Measurements from ENCODE around the gene NRN1L. TPM values are rescaled to one million over a fixed set of nuclear protein-coding genes. Genes with fewer than 3 reads are reported as not detected.

NRN1L gene
- total and polyA plus RNA-seq, 7 donors: 1.1 TPM; not detected in 6

GRCh38 chr16:67853670-67854069, 31.0 kb upstream of the NRN1L start:
- no peaks in the 10 kb centered on the region for H3K36me3 ChIP-seq
- peaks cover 0 to 42% (median 35%) of the 10 kb centered on the region in 4 donors for H3K4me1 ChIP-seq
- TF ChIP-seq POLR2A (IDR thresholded peaks at IDR 0.05) (no peak), CTCF (IDR thresholded peaks at IDR 0.05) (no peak), POLR2AphosphoS5 (IDR thresholded peaks at IDR 0.05) (no peak), EP300 (IDR thresholded peaks at IDR 0.05) (no peak)
- intact Hi-C loops (cut with DNase I): no loop called here
- no peak for DNase-seq
- no peaks in the 10 kb centered on the region for H3K27me3 ChIP-seq
- 94 to 95% methylated on average over 3 of the region's 3 CpGs for WGBS, 2 donors
- no peak overlapping the region for H3K27ac ChIP-seq
- no peaks in the 10 kb centered on the region for H3K9me3 ChIP-seq
- no peak overlapping the region for H3K4me3 ChIP-seq

GRCh38 chr16:67855789-67856188, 28.9 kb upstream of the NRN1L start:
- intact Hi-C loops (cut with DNase I): no loop called here
- H3K9me3 ChIP-seq: no peaks in the 10 kb centered on the region
- 81 to 87% methylated on average over 10 of the region's 10 CpGs for WGBS, 2 donors
- H3K27ac ChIP-seq: no peak overlapping the region
- TF ChIP-seq POLR2A (IDR thresholded peaks at IDR 0.05) (no peak), EP300 (IDR thresholded peaks at IDR 0.05) (no peak), CTCF (IDR thresholded peaks at IDR 0.05) (no peak), POLR2AphosphoS5 (IDR thresholded peaks at IDR 0.05) (no peak)
- H3K27me3 ChIP-seq: no peaks in the 10 kb centered on the region
- peaks cover 0 to 6% (median 0%) of the 10 kb centered on the region in 4 donors for H3K36me3 ChIP-seq
- DNase-seq: no peak
- H3K4me3 ChIP-seq: no peak overlapping the region
- peaks cover 0 to 39% (median 29%) of the 10 kb centered on the region in 4 donors for H3K4me1 ChIP-seq

- intact Hi-C loops (cut with DNase I): no loop called here
- peaks cover 0 to 13% (median 0%) of the 10 kb centered on the region in 4 donors for H3K36me3 ChIP-seq
- no peaks in the 10 kb centered on the region for H3K9me3 ChIP-seq
- DNase-seq: no peak
- 86 to 92% methylated on average over 5 of the region's 5 CpGs for WGBS, 2 donors
- H3K4me1 ChIP-seq: peaks cover 0 to 44% (median 32%) of the 10 kb centered on the region in 4 donors
- no peak overlapping the region for H3K4me3 ChIP-seq
- peak overlapping the region; percentile 10 to 65 (median 50) for H3K27ac ChIP-seq
- TF ChIP-seq CTCF (IDR thresholded peaks at IDR 0.05): no peak
- TF ChIP-seq POLR2A (IDR thresholded peaks at IDR 0.05): no peak
- no peak for TF ChIP-seq EP300 (IDR thresholded peaks at IDR 0.05)
- no peak for TF ChIP-seq POLR2AphosphoS5 (IDR thresholded peaks at IDR 0.05)
- H3K27me3 ChIP-seq: no peaks in the 10 kb centered on the region
Measured at GRCh38 chr16:67856927-67857546, 27.6 kb upstream of the NRN1L start.

GRCh38 chr16:67857547-67858233, 27.0 kb upstream of the NRN1L start:
- H3K9me3 ChIP-seq: no peaks in the 10 kb centered on the region
- H3K4me3 ChIP-seq: no peak overlapping the region
- 10 to 65% methylated on average over 3 of the region's 3 CpGs for WGBS, 2 donors
- intact Hi-C loops (cut with DNase I): no loop called here
- peaks cover 0 to 50% (median 37%) of the 10 kb centered on the region in 4 donors for H3K4me1 ChIP-seq
- peak; percentile 91 for DNase-seq
- peak in 3 of 4 donors; percentile 14 to 57 (median 24) for TF ChIP-seq POLR2AphosphoS5 (IDR thresholded peaks at IDR 0.05)
- no peak for TF ChIP-seq POLR2A (IDR thresholded peaks at IDR 0.05)
- peak overlapping the region; percentile 51 to 73 (median 64) for H3K27ac ChIP-seq
- H3K27me3 ChIP-seq: no peaks in the 10 kb centered on the region
- peaks cover 0 to 13% (median 0%) of the 10 kb centered on the region in 4 donors for H3K36me3 ChIP-seq

GRCh38 chr16:67858500-67858899, 26.2 kb upstream of the NRN1L start:
- Histone ChIP-seq H3K36me3 (peaks cover 0 to 13% (median 0%) of the 10 kb centered on the region in 4 donors), H3K9me3 (no peaks in the 10 kb centered on the region), H3K4me3 (no peak overlapping the region), H3K27me3 (no peaks in the 10 kb centered on the region), H3K27ac (peak overlapping the region; percentile 51 to 73 (median 61)), H3K4me1 (peaks cover 0 to 58% (median 46%) of the 10 kb centered on the region in 4 donors)
- no peak for DNase-seq
- TF ChIP-seq EP300 (IDR thresholded peaks at IDR 0.05): no peak
- no peak for TF ChIP-seq POLR2AphosphoS5 (IDR thresholded peaks at IDR 0.05)
- TF ChIP-seq POLR2A (IDR thresholded peaks at IDR 0.05): no peak
- no peak for TF ChIP-seq CTCF (IDR thresholded peaks at IDR 0.05)
- intact Hi-C loops (cut with DNase I): no loop called here
- 35 to 62% methylated on average over 4 of the region's 4 CpGs for WGBS, 2 donors
